A673 (cell line): Measurements from ENCODE around the gene MAGI1.

Source experiments
- CTCF ChIP-seq: fragments of 300-800, 200-600 bp; sonication (generic); conservative IDR thresholded peaks from 2 replicates; pipeline ENCODE4 v1.5.1; 2017; ENCODE audit warnings: low read depth, mild to moderate bottlenecking, antibody characterized with exemption, low read length, moderate library complexity, mixed read lengths
- EZH2 ChIP-seq: fragments of 200-600 bp; sonication (generic); IDR thresholded peaks from 2 replicates; pipeline ENCODE4 v1.6.1; 2017; ENCODE audit warnings: borderline replicate concordance, low read depth, mild to moderate bottlenecking, mixed read lengths, antibody characterized with exemption, low read length; ENCODE audit not compliant: poor library complexity, severe bottlenecking

GRCh38 chr3:65617209-65617608, 421.5 kb downstream of the MAGI1 start:
- TF ChIP-seq CTCF (no peak), EZH2 (no peak)
